Measurements from ENCODE around the gene WBP4. TPM values are rescaled to one million over a fixed set of nuclear protein-coding genes. Genes with fewer than 3 reads are reported as not detected.

WBP4 gene
- total and polyA plus RNA-seq, 2 of the 4 experiments (the other 2 are of a cell fraction) = 4.3 to 11.0 TPM

DNA sequence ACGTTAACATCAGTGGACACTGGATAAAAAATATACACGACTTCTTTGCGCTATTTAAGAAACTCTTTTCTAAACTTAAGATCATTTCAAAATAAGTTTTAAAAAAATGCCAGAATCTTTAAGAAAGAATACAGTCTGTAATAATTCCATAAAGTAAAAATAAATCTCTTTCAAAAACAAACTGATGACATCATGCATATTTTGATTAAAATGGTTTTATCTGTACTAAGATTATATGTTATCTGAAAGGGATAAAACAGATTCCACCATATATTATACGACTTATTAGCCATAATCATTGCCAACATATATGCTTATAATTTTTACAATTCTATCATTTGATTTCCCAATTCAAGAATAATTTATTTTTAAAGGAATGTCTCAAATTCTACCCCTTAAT is 26.9 kb upstream of the WBP4 start:
- dilution Hi-C loops (cut with HindIII; ENCODE audit: low sequenced_read_pairs, unreplicated experiment) = no loop called here
- no TSS peak for BruUV-seq (replicated peaks)

More for the DNA sequence above, 26.9 kb upstream of the WBP4 start:
- Histone ChIP-seq H3K56ac (ENCODE audit: extremely low read depth, insufficient read depth, low read length) (no peak overlapping the region), H2AK9ac (replicated peaks; ENCODE audit: low read depth, low read length, poor library complexity) (no peak overlapping the region), H3K9ac (ENCODE audit: low read depth, low read length) (no peak overlapping the region), H3K27me3 (ENCODE audit: control insufficient read depth, insufficient read depth, low read length) (no peaks in the 10 kb centered on the region), H3K18ac (ENCODE audit: low read depth, low read length) (no peak overlapping the region), H3K79me1 (ENCODE audit: low read depth in 1 of 2, low read length in 2 of 2) (peaks cover 22 to 62% of the 10 kb centered on the region in 2 experiments), H2BK20ac (ENCODE audit: low read depth, low read length) (no peak overlapping the region), H2BK120ac (ENCODE audit: low read depth, low read length) (no peak overlapping the region), H3K9me1 (ENCODE audit: insufficient read depth, low read length) (0 out of 2 replicates have a peak, but pooled peaks cover 6% of the 10 kb centered on the region), H3K36me3 (ENCODE audit: control insufficient read depth, insufficient read depth, low read length) (peaks cover 3% of the 10 kb centered on the region), H2BK15ac (ENCODE audit: low read depth, low read length) (no peak overlapping the region), H4K91ac (ENCODE audit: insufficient read depth, low read depth, low read length) (no peak overlapping the region), H4K8ac (ENCODE audit: low read depth in 2 of 2, low read length in 2 of 2) (no peak overlapping the region), H2AK5ac (ENCODE audit: low read depth, low read length) (no peak overlapping the region), H3K23ac (ENCODE audit: low read depth, low read length) (no peak overlapping the region), H4K5ac (ENCODE audit: low read depth, low read length) (no peak overlapping the region), H3K27ac (ENCODE audit: insufficient read depth, low read length) (no peak overlapping the region), H3K4me3 (ENCODE audit: insufficient read depth, low read depth, low read length) (no peak overlapping the region), H3K4me1 (ENCODE audit: control insufficient read depth, insufficient read depth, low read length) (no peaks in the 10 kb centered on the region), H3K14ac (replicated peaks; ENCODE audit: low read depth, low read length) (no peak overlapping the region), H3K9me3 (ENCODE audit: control insufficient read depth, insufficient read depth, low read length) (no peaks in the 10 kb centered on the region), H3K4ac (ENCODE audit: low read depth, low read length) (no peak overlapping the region), H2BK5ac (ENCODE audit: low read depth, low read length, poor library complexity, severe bottlenecking) (no peak overlapping the region), H3K4me2 (ENCODE audit: low read depth, low read length) (no peak overlapping the region), H2AFZ (replicated peaks; ENCODE audit: low read length, poor library complexity) (no peak overlapping the region), H4K20me1 (ENCODE audit: insufficient read depth, low read length) (peaks cover 42% of the 10 kb centered on the region; the same call in 1 of the 2 replicates)
- TF ChIP-seq MXI1 (IDR thresholded peaks at IDR 0.05; ENCODE audit: borderline replicate concordance, low read depth, low read length) = no peak
- TF ChIP-seq NFE2L2 (IDR thresholded peaks at IDR 0.05; ENCODE audit: low read depth, low read length) = no peak
- no peak for TF ChIP-seq POLR2A (IDR thresholded peaks at IDR 0.05; ENCODE audit: low read depth, low read length)
- no peak for TF ChIP-seq CHD1 (IDR thresholded peaks at IDR 0.05; ENCODE audit: low read depth, low read length)
- TF ChIP-seq RAD21 (IDR thresholded peaks at IDR 0.05; ENCODE audit: low read length) = no peak
- TF ChIP-seq USF2 (IDR thresholded peaks at IDR 0.05; ENCODE audit: low read depth, low read length) = no peak
- no CpG with 5 or more reads among the region's 4 CpGs for WGBS, 2 experiments (ENCODE audit: extremely low coverage in 2 of 2, insufficient read length in 1 of 2)
- ChIA-PET POLR2A (ENCODE audit: unreplicated experiment) (no interaction called here), CTCF (no interaction called here)
- intact Hi-C loops (cut with micrococcal nuclease) (no loop called here), in situ Hi-C loops (cut with MboI; ENCODE audit: low sequenced_read_pairs) (no loop called here)
- ATAC-seq (ENCODE audit: low read depth) (no peak), DNase-seq (no peak)

All from IMR-90 (cell line).